PC-9 (cell line): Measurements from ENCODE around the gene AUP1. TPM values are rescaled to one million over a fixed set of nuclear protein-coding genes. Genes with fewer than 3 reads are reported as not detected.

ENCODE experiments used
- BruUV-seq: library from RNA; stranded (reverse); fragments of 400-500 nt; replicated peaks from 2 replicates; lab custom pipeline; 2021; lab: Mats Ljungman, UMichigan
- CTCF ChIA-PET: fragments of 300-600 bp; sonication (Branson Sonifier 250); formaldehyde crosslinking; loops from one replicate; lab custom pipeline; 2022; ENCODE audit warnings: antibody characterized with exemption; lab: Charles Lee
- POLR2A ChIA-PET: fragments of 300-600 bp; sonication (Branson Sonifier 250); formaldehyde crosslinking; loops from one replicate; lab custom pipeline; 2022; ENCODE audit warnings: antibody characterized with exemption; ENCODE audit not compliant: unreplicated experiment; lab: Charles Lee
- DNase-seq, 2 experiments: peaks; one replicate each; pipeline versions ENCODE4 v3.0.0 to v3.0.0-alpha.2; 2015 to 2022; ENCODE audit warnings: mixed read lengths in 1 of 2
- H2AFZ ChIP-seq: fragments of 200-600 bp; sonication (generic); 2 replicates; pipeline ENCODE4 v1.8.1; 2017; ENCODE audit warnings: antibody characterized with exemption
- H3F3A ChIP-seq: fragments of 200-600 bp; sonication (generic); 2 replicates; pipeline ENCODE4 v1.8.1; 2017; ENCODE audit warnings: antibody characterized with exemption, mild to moderate bottlenecking, low read depth; ENCODE audit not compliant: insufficient read depth
- H3K27ac ChIP-seq: fragments of 200-600 bp; sonication (generic); 2 replicates; pipeline ENCODE4 v1.6.1; 2016; ENCODE audit warnings: mixed run types
- H3K27me3 ChIP-seq: fragments of 200-600 bp; sonication (generic); 2 replicates; pipeline ENCODE4 v1.6.1; 2016; ENCODE audit warnings: low read depth, mixed run types; ENCODE audit not compliant: insufficient read depth
- H3K36me3 ChIP-seq: fragments of 200-600 bp; sonication (generic); 2 replicates; pipeline ENCODE4 v1.6.1; 2016; ENCODE audit warnings: low read depth, mixed run types
- H3K4me1 ChIP-seq: fragments of 200-600 bp; sonication (generic); replicated peaks from 2 replicates; pipeline ENCODE4 v1.6.1; 2016; ENCODE audit warnings: mixed run types; ENCODE audit not compliant: insufficient read depth
- H3K4me2 ChIP-seq: fragments of 200-600 bp; sonication (generic); 2 replicates; pipeline ENCODE4 v1.6.1; 2017; ENCODE audit warnings: mixed run types
- H3K4me3 ChIP-seq: fragments of 200-600 bp; sonication (generic); 2 replicates; pipeline ENCODE4 v1.6.1; 2016; ENCODE audit warnings: mixed run types
- H3K79me2 ChIP-seq: fragments of 200-600 bp; sonication (generic); 2 replicates; pipeline ENCODE4 v1.6.1; 2017; ENCODE audit warnings: low read depth, mixed run types
- H3K9me2 ChIP-seq: fragments of 200-600 bp; sonication (generic); 2 replicates; pipeline ENCODE4 v1.8.1; 2017; ENCODE audit warnings: mild to moderate bottlenecking; ENCODE audit not compliant: insufficient read depth
- H3K9me3 ChIP-seq: fragments of 200-600 bp; sonication (generic); 2 replicates; pipeline ENCODE4 v1.8.1; 2016; ENCODE audit warnings: low read depth; ENCODE audit not compliant: insufficient read depth
- H4K20me1 ChIP-seq: fragments of 200-600 bp; sonication (generic); 2 replicates; pipeline ENCODE4 v1.8.1; 2017; ENCODE audit not compliant: insufficient read depth
- EZH2 ChIP-seq: fragments of 200-600 bp; sonication (generic); IDR thresholded peaks from 2 replicates; pipeline ENCODE4 v1.8.0; 2017; ENCODE audit warnings: antibody characterized with exemption, low read depth
- intact Hi-C: fragments of 100-400 bp; cut with micrococcal nuclease; formaldehyde crosslinking; loops from one replicate; pipeline ENCODE4 v1.10.0; 2022; ENCODE audit not compliant: unreplicated experiment
- total RNA-seq: library from RNA; stranded (reverse); gene quantifications from 2 replicates; pipeline ENCODE4 v1.2.3, GENCODE V29; 2021
- TF ChIP-seq, protein P1 (sequence below): fragments of 200-600 bp; sonication (generic); conservative IDR thresholded peaks from 2 replicates; pipeline ENCODE4 v1.6.1; 2017; ENCODE audit warnings: mixed run types, antibody characterized with exemption, mild to moderate bottlenecking, moderate library complexity

The AUP1 gene
- total RNA-seq, 1 experiment from 2014 or later = 84.0 TPM

DNA sequence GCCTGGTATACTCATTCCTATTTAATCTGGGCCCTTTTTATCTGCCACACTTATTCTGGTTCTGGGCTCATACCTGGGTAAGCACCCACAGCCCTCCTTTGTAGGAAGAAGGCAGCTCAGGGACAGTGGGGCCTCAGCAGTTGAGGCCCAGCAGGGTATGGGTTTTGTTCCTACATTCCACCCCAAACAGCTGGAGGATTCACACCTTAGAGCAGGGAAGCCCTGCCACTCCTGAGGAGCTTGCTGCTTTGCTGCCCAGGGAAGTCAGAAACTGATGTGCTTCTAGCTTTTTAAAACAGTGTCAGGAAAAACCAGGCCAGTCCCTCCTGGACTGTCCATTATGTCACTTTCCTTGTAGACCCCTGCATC lies 28.9 kb downstream of the AUP1 start:
- Histone ChIP-seq H4K20me1 (no peaks in the 10 kb centered on the region), H3K4me2 (no peak overlapping the region), H3K27me3 (no peaks in the 10 kb centered on the region), H3K4me1 (peaks cover 22% of the 10 kb centered on the region), H3K27ac (no peak overlapping the region), H3K4me3 (no peak overlapping the region), H3K9me3 (no peaks in the 10 kb centered on the region), H3K9me2 (no peaks in the 10 kb centered on the region), H3K36me3 (0 out of 2 replicates have a peak, but pooled peaks cover 5% of the 10 kb centered on the region), H2AFZ (no peak overlapping the region), H3K79me2 (peaks cover 15% of the 10 kb centered on the region), H3F3A (peaks cover 28% of the 10 kb centered on the region; the same call in 1 of the 2 replicates)
- no peak for TF ChIP-seq EZH2
- TF ChIP-seq, protein P1, sequence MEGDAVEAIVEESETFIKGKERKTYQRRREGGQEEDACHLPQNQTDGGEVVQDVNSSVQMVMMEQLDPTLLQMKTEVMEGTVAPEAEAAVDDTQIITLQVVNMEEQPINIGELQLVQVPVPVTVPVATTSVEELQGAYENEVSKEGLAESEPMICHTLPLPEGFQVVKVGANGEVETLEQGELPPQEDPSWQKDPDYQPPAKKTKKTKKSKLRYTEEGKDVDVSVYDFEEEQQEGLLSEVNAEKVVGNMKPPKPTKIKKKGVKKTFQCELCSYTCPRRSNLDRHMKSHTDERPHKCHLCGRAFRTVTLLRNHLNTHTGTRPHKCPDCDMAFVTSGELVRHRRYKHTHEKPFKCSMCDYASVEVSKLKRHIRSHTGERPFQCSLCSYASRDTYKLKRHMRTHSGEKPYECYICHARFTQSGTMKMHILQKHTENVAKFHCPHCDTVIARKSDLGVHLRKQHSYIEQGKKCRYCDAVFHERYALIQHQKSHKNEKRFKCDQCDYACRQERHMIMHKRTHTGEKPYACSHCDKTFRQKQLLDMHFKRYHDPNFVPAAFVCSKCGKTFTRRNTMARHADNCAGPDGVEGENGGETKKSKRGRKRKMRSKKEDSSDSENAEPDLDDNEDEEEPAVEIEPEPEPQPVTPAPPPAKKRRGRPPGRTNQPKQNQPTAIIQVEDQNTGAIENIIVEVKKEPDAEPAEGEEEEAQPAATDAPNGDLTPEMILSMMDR = no peak
- no peak for DNase-seq
- POLR2A ChIA-PET = no interaction called here
- CTCF ChIA-PET = no interaction called here
- intact Hi-C loops = loop anchor here (10.0 kb wide), 1 partner anchor 344 kb away; no protein-coding TSS in a partner anchor
- BruUV-seq = no TSS peak

DNA sequence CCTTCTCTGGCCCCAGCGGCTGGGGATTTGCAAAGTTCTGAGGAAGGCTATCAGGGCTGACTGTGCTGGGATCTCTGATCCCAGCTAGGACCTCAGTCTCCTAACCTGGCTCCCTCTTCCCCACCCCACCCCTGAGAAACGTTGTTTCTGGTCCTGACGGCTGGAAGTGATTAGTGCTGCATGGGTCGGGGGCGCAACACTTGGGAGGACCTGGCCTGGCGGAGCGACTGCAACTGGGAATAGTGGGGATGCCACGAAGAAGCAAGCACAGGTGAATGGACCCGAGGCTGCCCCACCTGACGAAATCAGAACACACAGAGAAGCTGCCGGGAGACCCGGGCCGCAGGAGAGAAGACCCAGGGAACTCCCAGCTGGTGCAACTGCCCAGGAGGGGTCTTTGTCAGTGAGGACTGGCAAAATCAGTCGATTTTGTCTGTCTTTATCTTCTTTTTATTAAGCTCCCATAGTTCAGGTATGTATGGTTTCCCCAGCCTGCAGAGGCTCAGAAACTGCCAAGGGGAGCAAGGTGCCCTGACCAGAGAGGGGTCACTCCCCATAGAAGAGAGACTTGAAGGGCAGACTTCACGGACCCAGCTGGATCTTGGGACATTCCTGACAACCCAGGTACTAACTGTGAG lies 29.4 kb downstream of the AUP1 start:
- H3K9me2 ChIP-seq = no peaks in the 10 kb centered on the region
- no peak overlapping the region for H2AFZ ChIP-seq
- ChIA-PET POLR2A (no interaction called here), CTCF (no interaction called here)
- H3K27ac ChIP-seq = no peak overlapping the region
- peaks cover 10% of the 10 kb centered on the region; the same call in 1 of the 2 replicates for H3K79me2 ChIP-seq
- intact Hi-C loops = loop anchor here (10.0 kb wide), 1 partner anchor 345 kb away; no protein-coding TSS in a partner anchor
- 0 out of 2 replicates have a peak, but pooled peaks cover 5% of the 10 kb centered on the region for H3K36me3 ChIP-seq
- DNase-seq = no peak
- H3K27me3 ChIP-seq = no peaks in the 10 kb centered on the region
- no peaks in the 10 kb centered on the region for H3K9me3 ChIP-seq
- no peak overlapping the region for H3K4me2 ChIP-seq
- no peak for TF ChIP-seq EZH2
- TF ChIP-seq, protein P1 = no peak
- H3K4me3 ChIP-seq = no peak overlapping the region
- peaks cover 26% of the 10 kb centered on the region; the same call in 1 of the 2 replicates for H3F3A ChIP-seq
- H4K20me1 ChIP-seq = no peaks in the 10 kb centered on the region
- BruUV-seq = no TSS peak
- peaks cover 17% of the 10 kb centered on the region for H3K4me1 ChIP-seq

DNA sequence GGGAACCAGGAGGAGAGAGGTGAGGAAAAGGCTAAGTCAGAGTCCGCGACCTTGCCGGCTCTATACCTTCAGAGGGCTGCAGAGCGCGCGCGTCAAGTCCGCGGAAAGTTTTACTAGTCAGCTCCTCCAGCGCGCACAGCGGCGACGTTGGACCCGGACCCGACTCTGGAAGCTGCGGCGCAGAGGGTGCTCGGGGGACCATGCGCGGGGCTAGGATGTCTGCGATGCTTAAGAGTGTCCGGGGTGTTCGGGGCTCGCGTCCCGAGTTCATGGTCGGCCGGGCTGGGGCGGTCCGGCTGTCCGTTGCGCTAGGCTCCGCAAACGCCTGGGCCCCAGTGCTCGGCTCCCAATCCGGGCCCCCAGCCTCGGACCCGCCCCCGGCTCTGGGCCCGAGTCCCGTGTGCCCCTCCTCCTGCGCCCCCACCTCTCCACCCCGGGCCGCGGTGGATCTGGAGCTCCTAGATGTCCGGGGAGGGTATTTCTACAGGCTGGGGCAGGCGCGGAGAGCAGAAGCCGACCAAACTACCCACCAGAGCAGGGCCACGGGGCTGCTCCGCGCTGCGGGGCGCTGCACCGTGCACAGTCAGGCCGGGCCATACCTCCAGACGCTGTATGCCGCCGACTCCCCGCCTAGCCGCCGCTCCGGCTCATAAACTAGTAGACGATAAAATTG lies 30.1 kb downstream of the AUP1 start, which contains the start of gene LBX2:
TSS of gene LBX2 (minus strand) at position 337 of the 673 bp plus-strand sequence. CDS start at position 271, 66 bp downstream.
- Histone ChIP-seq H3K27me3 (no peaks in the 10 kb centered on the region), H3K9me3 (no peaks in the 10 kb centered on the region), H3K27ac (no peak within 1 kb of the TSS), H4K20me1 (no peaks in the 10 kb centered on the region), H2AFZ (peak within 1 kb of the TSS; percentile 88), H3K9me2 (no peaks in the 10 kb centered on the region), H3K4me2 (peak within 1 kb of the TSS; percentile 88), H3K4me3 (peak within 1 kb of the TSS; percentile 62), H3K36me3 (0 out of 2 replicates have a peak, but pooled peaks cover under 1% of the 10 kb centered on the region), H3K79me2 (peaks cover 10% of the 10 kb centered on the region; the same call in 1 of the 2 replicates), H3K4me1 (peaks cover 16% of the 10 kb centered on the region), H3F3A (peaks cover 20% of the 10 kb centered on the region; the same call in 1 of the 2 replicates)
- ChIA-PET POLR2A (interaction anchor here (0.5 kb wide), 1 partner anchor 28 kb away, joined by 8 read pairs; no protein-coding TSS in a partner anchor), CTCF (no interaction called here)
- no peak for DNase-seq
- TF ChIP-seq, protein P1 = no peak
- TF ChIP-seq EZH2 = no peak
- intact Hi-C loops = no loop called here
- BruUV-seq = no TSS peak
